NAMALWA (cell line): Measurements from ENCODE around the gene PIEZO1.

Experiments
- DNase-seq: peaks from one replicate; pipeline ENCODE4 v3.0.0-alpha.2; 2015; ENCODE audit warnings: low spot score

PIEZO1 gene

GRCh38 chr16:88749358-88749757 lies 35.7 kb downstream of the PIEZO1 start:
- no peak for DNase-seq

GRCh38 chr16:88748364-88748763 lies 36.7 kb downstream of the PIEZO1 start:
- DNase-seq: no peak

GRCh38 chr16:88747588-88748301 lies 37.3 kb downstream of the PIEZO1 start:
- peak; percentile 84 for DNase-seq

GRCh38 chr16:88746506-88746905 lies 38.5 kb downstream of the PIEZO1 start:
- no peak for DNase-seq

GRCh38 chr16:88744577-88745521 lies 40.2 kb downstream of the PIEZO1 start:
- no peak for DNase-seq

- DNase-seq: peak; percentile 65
Observed at GRCh38 chr16:88743693-88744576, 41.1 kb downstream of the PIEZO1 start.

GRCh38 chr16:88742896-88743605 lies 42.0 kb downstream of the PIEZO1 start:
- DNase-seq: peak; percentile 48

GRCh38 chr16:88741368-88741767 lies 43.7 kb downstream of the PIEZO1 start:
- DNase-seq: no peak

GRCh38 chr16:88740727-88741055 lies 44.3 kb downstream of the PIEZO1 start:
- DNase-seq: no peak

GRCh38 chr16:88739977-88740726 lies 44.9 kb downstream of the PIEZO1 start:
- DNase-seq: no peak

- DNase-seq: no peak
Observed at GRCh38 chr16:88739139-88739976, 45.7 kb downstream of the PIEZO1 start.

GRCh38 chr16:88738151-88739084 lies 46.6 kb downstream of the PIEZO1 start:
- DNase-seq: no peak

GRCh38 chr16:88737298-88738150 lies 47.5 kb downstream of the PIEZO1 start:
- DNase-seq: peak; percentile 78

- no peak for DNase-seq
Observed at GRCh38 chr16:88736496-88736895, 48.5 kb downstream of the PIEZO1 start.

GRCh38 chr16:88736088-88736487 lies 48.9 kb downstream of the PIEZO1 start:
- DNase-seq: no peak

GRCh38 chr16:88735616-88736015 lies 49.4 kb downstream of the PIEZO1 start:
- DNase-seq: no peak

- no peak for DNase-seq
Observed at GRCh38 chr16:88735121-88735520, 49.9 kb downstream of the PIEZO1 start.

- no peak for DNase-seq
Observed at GRCh38 chr16:88734361-88734728, 50.7 kb downstream of the PIEZO1 start.
